Thyroid gland (tissue), 4 donors: ENCODE measurements around the gene POC1A. TPM values are rescaled to one million over a fixed set of nuclear protein-coding genes. Genes with fewer than 3 reads are reported as not detected.

Experiments
- DNase-seq, 2 donors: peaks; one replicate each; pipeline ENCODE4 v3.0.0-alpha.2; 2019
- H3K27ac ChIP-seq, 3 donors: fragments of 200-600 bp; sonication (generic); 1 replicate in 2 of 3; 2 replicates in 1 of 3; pipeline ENCODE4 v1.5.1; 2016 to 2019; ENCODE audit warnings: mild to moderate bottlenecking in 1 of 3, moderate library complexity in 1 of 3
- H3K27me3 ChIP-seq: fragments of 200-600 bp; sonication (generic); one replicate; pipeline ENCODE4 v1.5.1; 2019
- H3K36me3 ChIP-seq, 2 donors: fragments of 200-600 bp; sonication (generic); one replicate each; pipeline ENCODE4 v1.5.1; 2016 to 2019
- H3K4me1 ChIP-seq, 2 donors: fragments of 200-600 bp; sonication (generic); one replicate each; pipeline ENCODE4 v1.5.1; 2017 to 2019
- H3K4me3 ChIP-seq, 3 donors: fragments of 200-600 bp; sonication (generic); replicated peaks in 1 of 3; 1 replicate in 2 of 3; 2 replicates in 1 of 3; pipeline ENCODE4 v1.5.1; 2016; ENCODE audit warnings: mild to moderate bottlenecking in 1 of 3
- H3K9me3 ChIP-seq: fragments of 200-600 bp; sonication (generic); one replicate; pipeline ENCODE4 v1.5.1; 2017
- POLR2A ChIP-seq, 2 donors: fragments of 450-650 bp; IDR thresholded peaks; one replicate each; pipeline ENCODE4 v1.6.1; 2017; ENCODE audit warnings: antibody characterized with exemption in 2 of 2, mild to moderate bottlenecking in 2 of 2, moderate library complexity in 1 of 2
- WGBS, 2 donors: methylation state at CpG; one replicate each; pipeline ENCODE4 v1.1.5; 2017; 5-methylcytosine and 5-hydroxymethylcytosine counted together
- intact Hi-C: fragments of 100-400 bp; cut with DNase I; formaldehyde crosslinking; loops from one replicate; pipeline ENCODE4 v1.15.1; 2023
- total RNA-seq, 4 donors: library from RNA; depleted of rRNA; stranded (reverse); fragments of >200 nt; gene quantifications; one replicate each; pipeline ENCODE4 v1.2.3, GENCODE V29; 2016
- TF ChIP-seq, protein P1 (sequence below), 6 experiments: fragments of 200-600 bp in 3 of 6; fragments of 450-650 bp in 3 of 6; sonication (generic) in 3 of 6; IDR thresholded peaks; one replicate each; pipeline ENCODE4 v1.5.1; 2016 to 2019; ENCODE audit warnings: antibody characterized with exemption in 6 of 6, mild to moderate bottlenecking in 2 of 6, inconsistent platforms in 1 of 6, moderate library complexity in 1 of 6

POC1A gene
- total RNA-seq, 4 donors from 2014 or later, result 0.40 to 2.8 (median 1.5) TPM

GRCh38 chr3:52085681-52086282 lies 68.4 kb downstream of the POC1A start:
- intact Hi-C loops, result no loop called here
- WGBS, 2 donors, result 86 to 89% methylated on average over 6 to 10 of the region's 10 CpGs
- H3K4me1 ChIP-seq, result peaks cover 20 to 40% of the 10 kb centered on the region in 2 donors
- no peak overlapping the region for H3K4me3 ChIP-seq
- no peaks in the 10 kb centered on the region for H3K9me3 ChIP-seq
- TF ChIP-seq POLR2A (IDR thresholded peaks at IDR 0.05), result no peak
- TF ChIP-seq, protein P1, sequence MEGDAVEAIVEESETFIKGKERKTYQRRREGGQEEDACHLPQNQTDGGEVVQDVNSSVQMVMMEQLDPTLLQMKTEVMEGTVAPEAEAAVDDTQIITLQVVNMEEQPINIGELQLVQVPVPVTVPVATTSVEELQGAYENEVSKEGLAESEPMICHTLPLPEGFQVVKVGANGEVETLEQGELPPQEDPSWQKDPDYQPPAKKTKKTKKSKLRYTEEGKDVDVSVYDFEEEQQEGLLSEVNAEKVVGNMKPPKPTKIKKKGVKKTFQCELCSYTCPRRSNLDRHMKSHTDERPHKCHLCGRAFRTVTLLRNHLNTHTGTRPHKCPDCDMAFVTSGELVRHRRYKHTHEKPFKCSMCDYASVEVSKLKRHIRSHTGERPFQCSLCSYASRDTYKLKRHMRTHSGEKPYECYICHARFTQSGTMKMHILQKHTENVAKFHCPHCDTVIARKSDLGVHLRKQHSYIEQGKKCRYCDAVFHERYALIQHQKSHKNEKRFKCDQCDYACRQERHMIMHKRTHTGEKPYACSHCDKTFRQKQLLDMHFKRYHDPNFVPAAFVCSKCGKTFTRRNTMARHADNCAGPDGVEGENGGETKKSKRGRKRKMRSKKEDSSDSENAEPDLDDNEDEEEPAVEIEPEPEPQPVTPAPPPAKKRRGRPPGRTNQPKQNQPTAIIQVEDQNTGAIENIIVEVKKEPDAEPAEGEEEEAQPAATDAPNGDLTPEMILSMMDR (IDR thresholded peaks at IDR 0.05), result no peak
- no peak for DNase-seq
- H3K36me3 ChIP-seq, result no peaks in the 10 kb centered on the region
- no peak overlapping the region for H3K27ac ChIP-seq
- no peaks in the 10 kb centered on the region for H3K27me3 ChIP-seq

- intact Hi-C loops, result no loop called here
- Histone ChIP-seq H3K36me3 (no peaks in the 10 kb centered on the region), H3K27me3 (no peaks in the 10 kb centered on the region), H3K9me3 (no peaks in the 10 kb centered on the region), H3K27ac (no peak overlapping the region), H3K4me1 (peaks cover 13 to 34% of the 10 kb centered on the region in 2 donors), H3K4me3 (no peak overlapping the region)
- TF ChIP-seq POLR2A (IDR thresholded peaks at IDR 0.05), result no peak
- TF ChIP-seq, protein P1 (IDR thresholded peaks at IDR 0.05), result no peak
- WGBS, 2 donors, result 91 to 92% methylated on average over 13 of the region's 13 CpGs
- DNase-seq, result no peak
Measured at GRCh38 chr3:52084954-52085680, 69.1 kb downstream of the POC1A start.

DNA sequence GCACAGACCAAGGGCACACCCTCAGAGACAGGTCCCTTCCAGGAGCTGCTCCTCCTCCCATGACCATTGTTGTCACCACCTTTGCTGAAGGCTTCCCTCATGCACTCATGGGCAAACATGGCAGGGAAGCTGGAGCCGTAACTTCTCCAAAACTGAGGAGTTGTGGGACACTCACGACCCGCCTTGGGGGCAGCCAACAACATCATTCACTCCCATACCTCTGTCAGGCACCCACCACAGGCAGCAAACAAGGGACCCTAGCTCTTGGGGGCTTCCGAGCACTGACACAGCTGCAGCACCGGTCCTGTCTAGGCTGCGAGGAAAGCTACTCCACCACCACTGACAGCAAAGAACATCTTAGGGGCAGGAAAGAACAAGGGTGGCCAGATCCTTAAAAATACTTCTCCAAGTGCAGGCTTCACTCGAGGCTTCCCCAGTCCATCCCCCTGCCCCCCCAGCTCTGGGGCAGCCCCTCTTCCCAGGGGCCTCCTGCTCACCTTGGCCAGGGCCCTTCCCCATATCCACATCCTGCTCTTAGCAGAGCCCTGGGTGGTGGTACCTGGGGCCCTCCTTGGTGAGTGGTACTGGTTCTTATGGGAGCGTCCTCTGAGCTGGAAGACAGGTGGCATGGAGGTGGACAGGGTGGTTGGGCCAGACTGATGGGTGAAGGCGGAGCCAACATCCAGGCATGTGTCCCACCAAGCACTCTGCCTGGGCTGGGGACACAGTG lies 69.8 kb downstream of the POC1A start:
- TF ChIP-seq POLR2A (IDR thresholded peaks at IDR 0.05), result no peak
- TF ChIP-seq, protein P1 (IDR thresholded peaks at IDR 0.05), result no peak
- intact Hi-C loops, result no loop called here
- Histone ChIP-seq H3K27ac (no peak overlapping the region), H3K36me3 (no peaks in the 10 kb centered on the region), H3K9me3 (no peaks in the 10 kb centered on the region), H3K4me3 (no peak overlapping the region), H3K4me1 (peaks cover 6 to 26% of the 10 kb centered on the region in 2 donors), H3K27me3 (no peaks in the 10 kb centered on the region)
- DNase-seq, result no peak
- WGBS, 2 donors, result 82 to 96% methylated on average over 3 to 5 of the region's 9 CpGs

DNA sequence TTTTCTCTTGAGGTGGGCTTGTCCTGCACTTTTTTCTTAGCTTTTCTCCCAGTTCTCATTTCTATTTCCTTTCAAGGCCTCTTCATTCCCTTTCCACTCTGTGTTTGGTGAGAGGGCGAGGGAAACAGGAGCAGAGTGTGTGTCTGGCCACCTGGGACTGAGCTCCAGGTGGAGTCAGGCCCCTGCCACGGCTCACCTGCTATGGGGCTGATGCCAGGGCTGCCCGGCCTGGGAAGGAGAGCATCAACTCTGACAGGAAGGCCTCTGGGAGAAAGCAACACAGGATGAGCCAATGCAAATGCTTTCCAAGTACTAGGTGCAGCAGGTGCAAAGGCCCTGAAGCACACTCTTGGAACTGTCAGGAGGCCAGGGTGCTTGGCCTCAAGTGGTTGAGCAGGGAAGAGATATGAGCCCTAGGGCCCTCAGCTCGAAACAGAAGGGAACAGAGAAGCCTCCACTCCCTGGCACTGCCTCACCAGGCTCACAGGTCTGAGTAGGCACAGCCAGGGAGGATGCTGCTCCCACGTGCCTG lies 70.6 kb downstream of the POC1A start:
- TF ChIP-seq, protein P1 (IDR thresholded peaks at IDR 0.05), result no peak
- TF ChIP-seq POLR2A (IDR thresholded peaks at IDR 0.05), result no peak
- H3K27me3 ChIP-seq, result no peaks in the 10 kb centered on the region
- peaks cover 0 to 19% of the 10 kb centered on the region in 2 donors for H3K4me1 ChIP-seq
- no peak overlapping the region for H3K27ac ChIP-seq
- H3K4me3 ChIP-seq, result no peak overlapping the region
- no peaks in the 10 kb centered on the region for H3K36me3 ChIP-seq
- WGBS, 2 donors, result 75 to 82% methylated on average over 4 to 5 of the region's 5 CpGs
- intact Hi-C loops, result no loop called here
- H3K9me3 ChIP-seq, result no peaks in the 10 kb centered on the region
- no peak for DNase-seq
